ENCODE results near the gene LYRM4.

- TF ChIP-seq POLR2A (IDR thresholded peaks at IDR 0.05) (no peak), CTCF (IDR thresholded peaks at IDR 0.05) (no peak)
These were observed 178.8 kb downstream of the LYRM4 start for GRCh38 chr6:5081955-5082354.
